CD4-positive, alpha-beta T cell treated with Interleukin-6 at 100 ng/mL for 8 hours (primary cell): ENCODE results near the gene EFNA4.

Experiments
- DNase-seq: peaks from one replicate; pipeline ENCODE4 v3.0.0-alpha.2; 2020; ENCODE audit warnings: mixed read lengths, low spot score

The EFNA4 gene

DNA sequence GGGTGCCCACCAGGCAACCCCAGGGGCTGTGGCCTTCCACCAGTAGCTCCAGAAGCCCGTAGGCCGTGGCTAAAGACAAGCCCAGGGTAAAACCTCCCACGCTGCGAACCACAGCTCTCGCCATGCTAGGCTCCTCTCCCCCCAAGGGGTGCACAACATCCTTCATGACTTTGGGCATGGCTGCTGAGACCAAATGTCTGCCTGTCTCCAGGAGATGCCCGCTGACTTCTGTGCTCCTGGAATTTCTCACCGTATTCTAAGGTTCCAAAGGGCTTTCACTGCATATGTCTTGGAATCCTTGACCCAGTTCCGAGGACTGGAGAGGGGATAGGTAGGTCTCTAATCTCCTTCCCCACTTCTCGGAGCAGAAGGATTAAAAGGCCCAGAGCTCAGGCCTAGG lies 30.0 kb upstream of the EFNA4 start, which contains the start of the genes DCST1 and DCST2:
Gene DCST1, plus strand, starts transcription at position 301 of the 400 bp plus-strand sequence. CDS start 213 bp downstream, outside the sequence.
Gene DCST2, minus strand, starts transcription at position 258 of the 400 bp plus-strand sequence. Its CDS starts 80 bp downstream, at position 178.
- no peak for DNase-seq

GRCh38 chr1:155034318-155035208 lies 29.0 kb upstream of the EFNA4 start:
- no peak for DNase-seq

- no peak for DNase-seq
Observed at GRCh38 chr1:155035936-155036335, 27.6 kb upstream of the EFNA4 start.

- DNase-seq, result no peak
Observed at GRCh38 chr1:155037043-155037442, 26.5 kb upstream of the EFNA4 start.

DNA sequence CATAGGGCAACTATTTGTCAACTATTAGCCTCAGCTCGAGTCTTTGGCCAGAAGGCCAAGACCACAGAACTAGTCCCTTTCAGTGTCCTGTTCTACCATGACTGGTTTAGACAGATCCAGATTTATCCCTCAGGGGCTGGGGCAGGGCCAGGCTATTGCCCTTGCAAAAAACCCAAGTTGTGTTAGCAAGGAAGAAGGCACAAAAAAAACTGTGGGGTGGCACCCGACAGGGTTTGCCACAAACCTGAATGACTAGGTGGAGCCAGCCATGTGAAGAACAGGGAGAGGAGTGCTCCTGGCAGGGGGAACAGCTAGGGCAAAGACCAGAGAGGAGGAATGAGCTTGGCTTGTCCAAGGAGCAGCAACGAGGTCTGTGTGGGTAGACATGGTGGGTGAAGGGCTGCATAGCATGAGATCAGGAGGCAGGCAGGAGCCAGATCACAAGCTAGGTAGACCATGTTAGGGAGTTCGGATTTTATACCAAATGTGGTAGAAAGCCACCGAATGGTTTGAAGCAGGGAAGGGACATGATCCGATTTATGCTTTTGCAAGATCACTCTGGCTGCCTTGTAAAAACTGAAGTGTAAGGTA lies 25.6 kb upstream of the EFNA4 start:
- no peak for DNase-seq

DNA sequence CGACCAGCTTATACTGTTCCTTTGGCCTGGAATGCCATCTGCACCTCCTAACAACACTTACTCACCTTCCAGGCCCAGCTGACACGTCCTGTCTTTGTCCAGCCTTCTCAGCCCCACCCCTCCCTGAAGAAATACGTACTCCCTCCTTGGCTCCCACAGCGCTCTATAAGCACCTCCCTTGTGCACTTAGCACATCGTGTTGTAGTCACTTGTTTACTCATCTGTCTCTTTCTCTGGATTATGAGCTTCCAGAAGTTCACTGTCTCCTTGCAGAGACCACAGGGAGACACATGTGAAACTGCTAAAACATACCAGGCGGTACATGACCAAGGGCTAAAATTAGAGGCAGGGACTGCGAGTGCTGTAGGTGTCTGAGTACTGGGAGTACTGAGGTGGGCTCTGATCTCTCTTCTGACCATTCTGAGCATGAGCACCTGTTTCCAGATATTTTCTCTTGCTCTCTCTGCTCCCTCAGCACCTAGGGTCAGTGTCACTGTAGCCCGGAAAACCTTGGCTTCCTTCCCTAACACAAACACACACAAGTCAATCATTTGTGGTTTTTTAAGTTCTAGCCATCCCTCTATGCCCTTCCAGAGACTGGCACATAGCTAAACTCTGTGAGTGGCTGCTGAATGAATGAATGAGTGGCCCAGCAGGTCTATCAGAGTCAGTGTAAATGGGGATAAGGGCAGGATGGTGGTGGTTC lies 24.8 kb upstream of the EFNA4 start:
- DNase-seq, result no peak

DNA sequence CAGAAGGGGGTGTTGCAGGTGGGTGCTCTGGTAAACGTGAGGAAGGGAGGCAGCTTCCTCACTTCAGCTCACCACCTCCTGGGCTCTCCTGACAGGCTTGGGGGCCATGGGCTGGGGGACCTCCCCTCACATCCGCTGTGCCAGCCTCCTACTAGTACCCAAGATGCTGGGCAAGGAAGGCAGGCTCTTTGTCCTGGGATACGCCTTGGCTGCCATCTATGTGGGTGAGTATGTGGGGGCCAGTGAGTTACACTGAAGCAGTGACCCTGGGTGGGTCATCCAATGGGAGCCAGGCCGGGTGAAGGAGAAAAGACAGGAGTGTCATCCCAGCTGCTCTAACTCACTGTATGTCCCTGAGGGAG lies 24.3 kb upstream of the EFNA4 start:
- DNase-seq, result no peak

GRCh38 chr1:155040358-155041093 lies 23.0 kb upstream of the EFNA4 start:
- no peak for DNase-seq

DNA sequence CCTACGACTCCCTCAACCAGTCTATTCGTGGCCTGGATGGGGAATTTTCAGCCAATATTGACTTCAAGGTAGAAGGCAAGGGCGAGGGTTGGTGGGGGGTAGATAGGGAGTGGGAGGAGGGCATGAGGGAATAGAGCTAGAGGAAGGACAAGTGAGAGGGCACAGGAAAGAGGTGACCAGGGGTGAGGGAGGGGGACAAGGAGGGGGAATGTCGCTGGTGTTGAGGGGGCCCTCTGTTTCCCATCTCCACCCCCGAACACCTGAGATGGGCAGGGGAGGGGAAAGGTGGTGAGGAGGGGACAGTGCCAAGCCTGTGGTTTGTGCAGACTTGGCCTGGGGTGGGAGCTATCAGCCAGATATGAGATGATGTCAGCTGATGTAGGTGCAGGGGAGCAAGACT lies 20.8 kb upstream of the EFNA4 start:
- DNase-seq, result no peak

- no peak for DNase-seq
Observed at GRCh38 chr1:155043301-155043702, 20.2 kb upstream of the EFNA4 start.

DNA sequence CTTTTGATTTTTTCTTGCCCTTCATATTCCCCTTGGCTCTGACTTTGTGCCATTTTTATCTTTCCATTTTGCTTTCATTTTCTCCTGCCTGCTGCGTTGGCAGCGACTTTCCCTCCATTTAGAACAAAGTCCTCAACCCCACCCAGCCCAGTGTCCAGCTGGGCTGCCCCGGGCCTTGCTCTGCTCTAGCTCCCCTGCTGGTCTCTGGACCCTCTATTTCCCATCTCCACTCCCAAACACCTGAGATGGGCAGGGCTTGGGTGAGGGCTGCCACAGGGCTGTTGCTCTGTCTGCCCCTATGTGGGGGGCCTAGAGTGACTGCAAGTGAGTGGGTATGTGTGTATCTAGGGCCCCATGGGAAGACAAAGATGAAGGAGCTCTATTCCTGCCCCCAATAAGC lies 19.7 kb upstream of the EFNA4 start:
- no peak for DNase-seq

DNA sequence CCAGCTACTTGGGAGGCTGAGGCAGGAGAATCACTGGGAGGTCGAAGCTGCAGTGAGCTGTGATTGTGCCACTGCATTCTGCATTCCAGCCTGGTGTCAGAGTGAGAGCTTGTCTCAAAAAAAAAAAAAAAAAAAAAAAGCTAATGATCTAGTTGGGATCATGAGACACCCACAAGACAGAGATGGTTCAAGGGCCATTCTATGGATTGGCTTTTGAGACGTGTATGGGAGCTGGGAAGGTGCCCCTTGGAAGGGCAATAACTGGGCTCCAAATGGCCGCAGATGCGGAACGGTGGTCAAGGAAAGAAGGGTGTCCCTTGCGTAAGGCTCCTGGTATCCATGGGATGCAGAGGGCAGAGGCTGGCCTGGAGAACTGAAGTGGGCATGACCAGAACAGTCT lies 19.2 kb upstream of the EFNA4 start:
- no peak for DNase-seq

- peak; percentile 67 for DNase-seq
Observed at GRCh38 chr1:155044812-155045657, 18.5 kb upstream of the EFNA4 start.

DNA sequence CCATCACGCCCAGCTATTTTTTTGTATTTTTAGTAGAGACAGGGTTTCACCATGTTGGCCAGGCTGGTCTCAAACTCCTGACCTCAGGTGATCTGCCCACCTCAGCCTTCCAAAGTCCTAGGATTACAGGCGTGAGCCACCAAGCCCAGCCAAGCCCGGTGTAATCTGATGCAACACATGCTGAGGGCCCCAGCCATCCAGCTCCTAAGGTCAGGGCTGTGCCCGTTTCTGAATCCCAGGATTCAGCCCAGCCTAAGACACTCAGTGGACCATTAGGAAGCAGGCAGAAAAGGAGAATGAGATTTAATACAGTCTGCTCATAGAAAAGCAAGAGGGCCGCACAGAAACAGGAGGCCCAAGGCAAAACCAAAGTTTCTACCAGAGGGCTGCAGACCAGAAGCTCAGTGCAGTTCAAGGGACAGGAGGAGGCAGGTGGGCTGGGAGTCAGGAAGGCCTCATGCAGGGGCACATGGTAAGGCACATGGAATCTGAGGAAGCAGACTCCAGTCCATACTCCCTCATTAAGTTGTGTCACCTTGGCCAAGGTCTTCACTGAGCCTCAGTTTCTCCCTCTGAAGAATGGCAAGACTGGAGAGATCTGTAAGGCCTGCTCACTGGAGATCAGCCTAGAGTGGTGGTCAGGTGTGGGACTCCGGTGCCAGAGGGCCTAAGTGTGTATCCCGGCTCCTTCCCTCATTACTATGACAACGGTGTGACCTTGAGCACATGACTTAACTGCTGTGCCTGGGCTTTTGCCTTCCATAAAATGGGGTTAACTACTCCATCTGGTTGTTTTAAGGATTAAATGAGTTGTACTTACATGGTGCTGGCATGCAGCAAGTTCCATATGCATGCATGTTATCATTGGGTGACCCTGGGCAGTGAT lies 14.8 kb upstream of the EFNA4 start:
- DNase-seq, result no peak

- no peak for DNase-seq
Observed at GRCh38 chr1:155049651-155050559, 13.6 kb upstream of the EFNA4 start.

- peak; percentile 80 for DNase-seq
Observed at GRCh38 chr1:155050560-155051341, 12.8 kb upstream of the EFNA4 start, which contains the start of gene ADAM15. TSS of gene ADAM15 (plus strand) at chr1:155051316. CDS start at chr1:155051387, 71 bp downstream.

DNA sequence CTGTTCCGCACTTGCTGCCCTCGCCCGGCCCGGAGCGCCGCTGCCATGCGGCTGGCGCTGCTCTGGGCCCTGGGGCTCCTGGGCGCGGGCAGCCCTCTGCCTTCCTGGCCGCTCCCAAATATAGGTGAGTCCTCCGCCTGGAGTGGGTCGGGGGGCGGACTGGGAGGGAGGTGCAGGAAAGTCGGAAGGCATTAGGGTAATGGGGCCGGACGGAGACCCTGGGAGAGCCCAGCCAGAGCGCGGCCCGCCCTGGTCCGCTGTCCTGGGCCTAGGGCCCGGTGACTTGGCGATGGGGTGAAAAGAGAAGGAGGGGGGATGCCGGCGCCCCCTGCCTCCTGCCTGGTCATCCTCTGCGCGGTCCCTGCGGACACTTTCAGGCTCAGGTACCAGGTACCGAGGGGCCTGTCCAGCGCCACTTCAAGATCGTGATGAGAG lies 12.2 kb upstream of the EFNA4 start:
- DNase-seq, result no peak

DNA sequence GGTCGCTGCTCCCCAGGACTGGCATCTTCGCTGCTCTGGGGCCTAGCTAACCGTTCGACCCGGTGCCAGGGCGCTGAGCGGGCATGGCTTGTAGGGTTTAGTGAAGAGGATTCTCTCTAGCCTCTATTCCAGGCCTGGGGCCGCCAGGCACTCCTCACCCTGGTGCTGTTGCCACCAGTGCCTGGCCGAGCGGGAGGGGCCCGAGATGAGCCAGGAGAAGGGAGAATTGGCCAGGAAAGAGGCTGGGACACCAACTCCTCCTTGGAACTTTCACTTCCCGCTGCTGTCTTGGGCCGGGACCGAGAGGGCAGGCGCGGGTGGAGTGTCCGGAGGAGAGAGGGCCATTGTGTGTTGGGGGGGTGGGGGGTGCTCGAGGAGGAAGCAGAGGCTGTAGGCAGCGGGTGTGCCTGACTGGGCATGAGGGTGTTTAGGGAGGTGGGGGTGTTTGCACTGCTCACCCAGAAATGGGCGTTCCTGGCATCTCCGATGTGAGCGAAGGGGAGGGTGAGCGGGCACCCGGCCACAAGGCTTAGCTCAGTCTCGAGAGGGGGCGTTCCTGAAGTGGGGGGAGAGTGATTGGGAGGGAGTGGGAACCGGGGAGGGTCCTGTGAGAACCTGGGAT lies 11.7 kb upstream of the EFNA4 start:
- peak; percentile 35 for DNase-seq
